T-cell (primary cell): ENCODE measurements around the gene GPATCH1. TPM values are rescaled to one million over a fixed set of nuclear protein-coding genes. Genes with fewer than 3 reads are reported as not detected.
A peak's percentile ranks its signal among the peaks of the same experiment; 100 is the strongest.
"Not testable (repeated sequence)": the region's sequence is repeated elsewhere in the genome, so short reads cannot be mapped to it uniquely, and the experiment has no call there.

ENCODE experiments used
- ATAC-seq, 4 experiments: fragments of 200-7000 bp in 3 of 4; fragments of 150-1000 bp in 1 of 4; cut with Tn5 transposase; replicated peaks in 1 of 4; 1 replicate in 3 of 4; 2 replicates in 1 of 4; pipeline ENCODE4 v1.10.0; 2021; ENCODE audit warnings: moderate library complexity in 3 of 4, mild to moderate bottlenecking in 2 of 4, moderate number of reproducible peaks in 1 of 4
- CTCF ChIA-PET, 2 donors: fragments of 300-600 bp; sonication (Branson Sonifier 250); formaldehyde crosslinking; loops; one replicate each; lab custom pipeline; 2022; ENCODE audit warnings: antibody characterized with exemption in 2 of 2; lab: Charles Lee
- POLR2A ChIA-PET, 2 donors: fragments of 300-600 bp; sonication (Branson Sonifier 250); formaldehyde crosslinking; loops; one replicate each; lab custom pipeline; 2022; ENCODE audit warnings: antibody characterized with exemption in 2 of 2; lab: Charles Lee
- DNase-seq, 35 experiments: peaks; one replicate each; pipeline versions ENCODE4 v3.0.0 to v3.0.0-alpha.2; 2013 to 2023
- H3K27ac ChIP-seq: one replicate; pipeline ENCODE4 v1.5.1; 2013; ENCODE audit warnings: low read length
- H3K27me3 ChIP-seq, 2 experiments: replicated peaks in 1 of 2; 1 replicate in 1 of 2; 2 replicates in 1 of 2; pipeline versions ENCODE4 v1.6.1 to v1.7.0; 2013; ENCODE audit warnings: low read length in 1 of 2, mixed read lengths in 1 of 2; ENCODE audit not compliant: control insufficient read depth in 2 of 2, insufficient read depth in 2 of 2; ENCODE audit errors: extremely low read depth in 1 of 2
- H3K36me3 ChIP-seq, 2 donors: 1 replicate in 1 of 2; 2 replicates in 1 of 2; pipeline versions ENCODE4 v1.6.1 to v1.7.0; 2013; ENCODE audit warnings: low read length in 1 of 2; ENCODE audit not compliant: control insufficient read depth in 2 of 2, insufficient read depth in 1 of 2; ENCODE audit errors: extremely low read depth in 1 of 2
- H3K4me1 ChIP-seq, 2 experiments: 1 replicate in 1 of 2; 2 replicates in 1 of 2; pipeline versions ENCODE4 v1.6.1 to v1.7.0; 2013; ENCODE audit warnings: low read length in 2 of 2, mixed read lengths in 1 of 2; ENCODE audit not compliant: insufficient read depth in 2 of 2, control insufficient read depth in 1 of 2; ENCODE audit errors: extremely low read depth in 1 of 2
- H3K4me3 ChIP-seq, 2 donors: 1 replicate in 1 of 2; 2 replicates in 1 of 2; pipeline versions ENCODE4 v1.5.1 to v1.7.0; 2013; ENCODE audit warnings: mild to moderate bottlenecking in 2 of 2, low read length in 1 of 2, moderate library complexity in 1 of 2; ENCODE audit not compliant: control insufficient read depth in 1 of 2; ENCODE audit errors: extremely low read depth in 1 of 2
- H3K9me3 ChIP-seq: 2 replicates; pipeline ENCODE4 v1.7.0; 2013
- H3K27ac Mint-ChIP-seq, 2 donors: one replicate each; pipeline ENCODE4 v1.8.0; 2020 to 2021; ENCODE audit warnings: mild to moderate bottlenecking in 2 of 2, mixed read lengths in 2 of 2
- H3K27me3 Mint-ChIP-seq, 2 donors: one replicate each; pipeline ENCODE4 v1.8.0; 2021 to 2022; ENCODE audit warnings: mixed read lengths in 2 of 2
- H3K36me3 Mint-ChIP-seq: one replicate; pipeline ENCODE4 v1.8.0; 2021; ENCODE audit warnings: mixed read lengths
- H3K4me1 Mint-ChIP-seq, 3 donors: one replicate each; pipeline ENCODE4 v1.8.0; 2020 to 2022; ENCODE audit warnings: mixed read lengths in 3 of 3, mild to moderate bottlenecking in 1 of 3
- H3K4me3 Mint-ChIP-seq, 3 donors: one replicate each; pipeline ENCODE4 v1.8.0; 2020 to 2022; ENCODE audit warnings: mild to moderate bottlenecking in 3 of 3, mixed read lengths in 3 of 3, moderate library complexity in 3 of 3
- H3K9me3 Mint-ChIP-seq, 3 donors: one replicate each; pipeline ENCODE4 v1.8.0; 2020 to 2022; ENCODE audit warnings: mixed read lengths in 3 of 3
- WGBS: methylation state at CpG from one replicate; pipeline ENCODE4 v1.1.5; 2013; ENCODE audit warnings: missing lambda C conversion rate; ENCODE audit not compliant: insufficient coverage; 5-methylcytosine and 5-hydroxymethylcytosine counted together
- total RNA-seq, 35 experiments: library from RNA in 6 of 35; stranded (reverse) in 6 of 35; fragments of 120-200 nt in 1 of 35; gene quantifications; one replicate each; pipeline versions ENCODE4 v1.2.1 to v1.2.4 and lab custom pipeline; 2013 to 2026

GPATCH1 gene
- total RNA-seq, 5 donors from 2014 or later (not counting 1 experiment from before 2014, with no cell fraction given) = 11.8 to 17.6 (median 14.3) TPM

DNA sequence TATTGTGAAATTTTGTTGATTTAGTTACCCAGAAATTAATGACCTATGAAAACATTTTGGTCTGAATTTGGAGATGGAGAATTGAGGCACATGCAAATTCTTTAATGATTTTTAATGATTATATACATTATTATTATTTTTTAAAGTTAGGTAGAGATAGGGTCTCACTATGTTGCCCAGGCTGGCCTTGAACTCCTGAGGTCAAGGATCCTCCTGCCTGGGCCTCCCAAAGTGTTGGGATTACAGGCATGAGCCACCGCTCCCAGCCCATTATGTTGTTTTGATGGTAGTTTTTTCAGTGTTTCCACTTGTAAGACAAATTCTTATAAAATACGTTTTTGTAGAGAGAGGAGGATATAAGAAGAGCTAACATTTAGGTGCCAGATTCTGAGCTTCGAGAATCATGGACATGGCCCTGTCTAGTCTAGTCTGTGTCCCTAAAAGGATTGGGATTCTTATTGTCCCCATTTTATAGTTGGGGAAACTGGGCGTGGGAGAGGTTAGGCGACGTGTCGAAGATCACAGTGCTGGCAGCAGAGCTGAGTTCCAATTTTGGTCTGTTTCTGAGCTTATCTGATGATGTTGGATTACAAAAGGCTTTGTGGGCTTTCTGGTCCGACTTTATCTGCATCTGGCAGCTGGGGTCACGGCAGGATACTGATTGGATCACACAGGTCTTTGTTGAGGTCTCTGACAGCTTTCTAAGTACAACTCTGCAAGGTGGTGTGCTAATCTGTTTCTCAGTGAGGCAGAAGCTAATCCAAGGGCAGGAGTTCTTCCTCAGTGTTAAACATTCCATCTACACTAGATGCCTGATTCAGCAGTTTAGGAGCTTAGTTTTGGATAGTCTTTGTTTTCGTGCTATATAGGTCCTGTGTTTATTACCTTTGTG, 43.5 kb downstream of the GPATCH1 start:
- ATAC-seq (no peak), DNase-seq (no peak)
- H3K27ac ChIP-seq = no peak overlapping the region
- ChIA-PET POLR2A (no interaction called here), CTCF (interaction anchor here (0.5 to 1.7 kb wide), 7 partner anchors 14 to 211 kb away, joined by 3 to 8 read pairs (median 5); no protein-coding TSS in a partner anchor)
- no peaks in the 10 kb centered on the region for H3K27me3 ChIP-seq
- peaks cover 0 to 5% of the 10 kb centered on the region in 2 experiments for H3K4me1 ChIP-seq
- Mint-ChIP-seq H3K27ac (peak overlapping the region in 1 of 2 donors; percentile 13), H3K4me3 (no peak overlapping the region), H3K9me3 (no peaks in the 10 kb centered on the region), H3K27me3 (no peaks in the 10 kb centered on the region), H3K36me3 (peaks cover 32% of the 10 kb centered on the region), H3K4me1 (peaks cover 5 to 7% (median 6%) of the 10 kb centered on the region in 3 donors)
- H3K9me3 ChIP-seq = no peaks in the 10 kb centered on the region
- no peak overlapping the region for H3K4me3 ChIP-seq
- peaks cover 13 to 45% of the 10 kb centered on the region in 2 donors for H3K36me3 ChIP-seq
- 82% methylated on average over 5 of the region's 10 CpGs for WGBS

DNA sequence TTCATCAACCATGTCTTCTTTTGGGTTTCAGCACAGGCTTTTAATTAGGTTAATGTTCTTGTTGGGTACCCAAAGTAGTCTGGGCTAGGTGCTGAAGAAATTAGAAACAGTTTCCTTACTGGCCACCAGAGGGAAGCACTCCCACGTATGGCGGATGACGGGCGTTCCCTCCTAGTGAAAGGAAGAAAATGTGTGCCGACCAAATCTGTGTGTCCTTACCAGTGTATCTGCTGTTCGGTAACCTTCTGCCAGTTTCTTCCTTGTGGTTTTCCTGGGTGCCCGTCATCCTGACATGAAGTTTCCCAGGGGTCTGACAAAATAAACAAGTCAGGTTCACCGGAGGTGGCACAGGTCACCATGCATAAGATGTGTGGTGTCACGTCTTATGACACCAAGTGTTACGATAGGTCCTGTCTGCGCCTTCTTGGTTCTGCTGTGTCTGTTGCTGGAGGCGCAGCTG, 45.0 kb downstream of the GPATCH1 start:
- ATAC-seq (peak; percentile 80 to 90 (median 85)), DNase-seq (peak in 34 of 35 experiments; percentile 11 to 80 (median 40))
- no peak overlapping the region for H3K27ac Mint-ChIP-seq
- Histone ChIP-seq H3K4me1 (peaks cover 0 to 5% of the 10 kb centered on the region in 2 experiments), H3K36me3 (peaks cover 19 to 50% of the 10 kb centered on the region in 2 donors), H3K9me3 (no peaks in the 10 kb centered on the region), H3K4me3 (no peak overlapping the region), H3K27ac (no peak overlapping the region), H3K27me3 (no peaks in the 10 kb centered on the region)
- H3K36me3 Mint-ChIP-seq = peaks cover 42% of the 10 kb centered on the region
- H3K27me3 Mint-ChIP-seq = no peaks in the 10 kb centered on the region
- H3K9me3 Mint-ChIP-seq = no peaks in the 10 kb centered on the region
- H3K4me3 Mint-ChIP-seq = no peak overlapping the region
- 26% methylated on average over 9 of the region's 12 CpGs for WGBS
- ChIA-PET CTCF (interaction anchor here (0.6 to 1.7 kb wide), 4 partner anchors 58 to 327 kb away, joined by 3 to 9 read pairs (median 4); no protein-coding TSS in a partner anchor), POLR2A (no interaction called here)
- H3K4me1 Mint-ChIP-seq = peaks cover 5 to 7% (median 6%) of the 10 kb centered on the region in 3 donors

DNA sequence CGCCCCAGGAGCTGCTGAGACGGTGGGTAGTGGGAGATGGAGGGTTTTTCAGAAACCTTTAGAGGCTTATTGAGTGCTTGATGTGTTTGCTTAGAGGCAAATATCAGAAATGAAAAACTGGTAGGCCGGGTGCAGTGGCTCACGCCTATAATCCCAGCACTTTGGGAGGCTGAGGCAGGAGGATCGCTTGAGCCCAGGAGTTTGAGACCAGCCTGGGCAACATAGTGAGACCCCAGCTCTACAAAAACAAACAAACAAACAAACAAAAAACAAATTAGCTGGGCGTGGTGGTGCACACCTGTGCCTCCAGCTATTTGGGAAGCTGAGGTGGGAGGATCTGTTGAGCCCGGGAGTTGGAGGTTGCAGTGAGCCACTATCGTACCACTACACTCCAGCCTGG, 45.7 kb downstream of the GPATCH1 start:
- H3K4me3 Mint-ChIP-seq, H3K4me3 ChIP-seq, H3K27me3 ChIP-seq, H3K27ac Mint-ChIP-seq, POLR2A ChIA-PET, ATAC-seq, H3K4me1 ChIP-seq, H3K27me3 Mint-ChIP-seq, H3K9me3 ChIP-seq, DNase-seq, H3K4me1 Mint-ChIP-seq, H3K9me3 Mint-ChIP-seq, H3K27ac ChIP-seq: not testable (repeated sequence)
- H3K36me3 ChIP-seq = peaks cover 20 to 50% of the 10 kb centered on the region in 2 donors
- CTCF ChIA-PET = interaction anchor here in 1 of 2 donors (0.7 to 1.0 kb wide), 3 partner anchors 33 to 1318 kb away, joined by 3 read pairs; no protein-coding TSS in a partner anchor
- peaks cover 39% of the 10 kb centered on the region for H3K36me3 Mint-ChIP-seq
- 94% methylated on average over 5 of the region's 8 CpGs for WGBS

DNA sequence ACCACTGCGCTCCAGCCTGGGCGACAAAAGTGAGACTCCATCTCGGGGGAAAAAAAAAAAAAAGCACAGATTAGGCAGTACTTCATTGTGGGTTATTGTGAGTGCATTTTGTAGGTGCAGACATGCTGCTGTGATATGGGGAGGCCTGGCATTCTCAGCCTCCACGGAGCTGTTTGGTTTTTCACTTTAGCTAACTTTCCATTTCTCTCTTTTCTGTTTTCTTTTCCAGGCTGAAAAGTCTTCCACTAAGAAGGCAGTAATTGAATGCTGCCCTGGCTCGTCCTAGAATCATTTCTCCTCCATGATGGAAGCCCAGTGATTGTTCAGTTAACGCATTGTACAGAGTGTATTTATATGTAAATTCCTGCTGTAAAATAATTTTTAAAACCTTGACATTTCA, 48.9 kb downstream of the GPATCH1 start:
- WGBS = 95% methylated on average over 3 of the region's 6 CpGs
- H3K27me3 ChIP-seq = no peaks in the 10 kb centered on the region
- Mint-ChIP-seq H3K27me3 (no peaks in the 10 kb centered on the region), H3K9me3 (no peaks in the 10 kb centered on the region), H3K36me3 (peaks cover 29% of the 10 kb centered on the region), H3K4me3 (no peak overlapping the region), H3K4me1 (peaks cover 5 to 7% (median 6%) of the 10 kb centered on the region in 3 donors), H3K27ac (no peak overlapping the region)
- no peak for ATAC-seq
- no peak overlapping the region for H3K4me3 ChIP-seq
- CTCF ChIA-PET = interaction anchor here in 1 of 2 donors (1.1 kb wide), 1 partner anchor 55 kb away, joined by 3 read pairs; no protein-coding TSS in a partner anchor
- POLR2A ChIA-PET = no interaction called here
- peaks cover 20 to 31% of the 10 kb centered on the region in 2 donors for H3K36me3 ChIP-seq
- no peak for DNase-seq
- H3K27ac ChIP-seq = no peak overlapping the region
- H3K9me3 ChIP-seq = no peaks in the 10 kb centered on the region
- peaks cover 0 to 12% of the 10 kb centered on the region in 2 experiments for H3K4me1 ChIP-seq

DNA sequence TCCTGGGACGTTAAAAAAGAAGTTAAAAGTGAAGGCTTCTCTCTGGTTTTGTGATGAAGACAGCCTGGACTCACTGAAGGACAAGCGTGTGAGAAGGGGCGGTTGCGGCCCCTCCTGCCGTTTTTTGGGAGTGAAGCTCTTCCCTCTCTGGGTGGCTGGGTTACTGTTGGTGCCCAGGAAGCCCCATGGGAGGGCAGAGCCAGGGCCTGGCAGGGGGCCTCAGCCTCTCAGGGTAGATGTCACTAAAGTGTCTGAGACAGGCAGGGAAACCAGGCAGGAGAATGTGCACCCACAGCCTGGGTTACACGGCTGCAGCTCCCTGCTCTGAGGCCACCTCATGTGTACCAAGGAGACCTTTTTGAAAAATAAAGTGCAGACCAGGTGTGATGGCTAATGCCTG, 49.5 kb downstream of the GPATCH1 start:
- ChIA-PET POLR2A (no interaction called here), CTCF (interaction anchor here in 1 of 2 donors (0.6 to 1.1 kb wide), 2 partner anchors 22 to 54 kb away, joined by 3 to 6 read pairs; no protein-coding TSS in a partner anchor)
- Mint-ChIP-seq H3K27ac (no peak overlapping the region), H3K9me3 (no peaks in the 10 kb centered on the region), H3K27me3 (no peaks in the 10 kb centered on the region), H3K36me3 (peaks cover 27% of the 10 kb centered on the region), H3K4me3 (no peak overlapping the region), H3K4me1 (peaks cover 6 to 12% (median 8%) of the 10 kb centered on the region in 3 donors)
- Histone ChIP-seq H3K36me3 (peaks cover 20 to 29% of the 10 kb centered on the region in 2 donors), H3K4me1 (peaks cover 0 to 12% of the 10 kb centered on the region in 2 experiments), H3K27ac (no peak overlapping the region), H3K27me3 (no peaks in the 10 kb centered on the region), H3K4me3 (no peak overlapping the region), H3K9me3 (no peaks in the 10 kb centered on the region)
- DNase-seq = no peak
- WGBS = 87% methylated on average over 5 of the region's 6 CpGs
- ATAC-seq = no peak

DNA sequence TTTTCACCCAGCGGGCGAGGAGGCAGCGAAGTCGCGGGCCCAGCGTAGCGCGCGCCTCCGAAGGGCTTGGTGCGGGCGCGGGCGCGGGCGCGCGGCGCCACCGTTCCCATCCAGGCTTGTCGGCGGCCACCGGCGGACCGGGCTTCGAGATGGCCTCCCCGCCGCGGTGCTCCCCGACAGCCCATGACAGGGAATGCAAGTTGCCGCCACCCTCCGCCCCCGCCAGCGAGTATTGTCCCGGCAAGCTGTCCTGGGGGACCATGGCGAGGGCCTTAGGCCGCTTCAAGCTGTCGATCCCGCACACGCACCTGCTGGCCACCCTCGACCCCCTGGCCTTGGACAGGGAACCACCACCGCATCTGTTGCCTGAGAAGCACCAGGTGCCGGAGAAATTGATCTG, 51.0 kb downstream of the GPATCH1 start, which contains the start of gene WDR88:
Gene WDR88 (plus strand): TSS at position 94 of the 400 bp plus-strand sequence. CDS start 56 bp downstream, at position 150.
- Mint-ChIP-seq H3K36me3 (peaks cover 17% of the 10 kb centered on the region), H3K4me1 (peaks cover 0 to 4% (median 2%) of the 10 kb centered on the region in 3 donors), H3K4me3 (no peak within 1 kb of the TSS), H3K27me3 (no peaks in the 10 kb centered on the region), H3K9me3 (no peaks in the 10 kb centered on the region), H3K27ac (peak within 1 kb of the TSS in 1 of 2 donors; percentile 28)
- ChIA-PET POLR2A (interaction anchor here in 1 of 2 donors (0.6 kb wide), 1 partner anchor 17 kb away, joined by 7 read pairs; no protein-coding TSS in a partner anchor), CTCF (interaction anchor here in 1 of 2 donors (0.9 kb wide), 1 partner anchor 8 kb away, joined by 3 read pairs; no protein-coding TSS in a partner anchor)
- Histone ChIP-seq H3K9me3 (no peaks in the 10 kb centered on the region), H3K27me3 (no peaks in the 10 kb centered on the region), H3K4me3 (no peak within 1 kb of the TSS), H3K4me1 (peaks cover 0 to 7% of the 10 kb centered on the region in 2 experiments), H3K36me3 (peaks cover 13 to 20% of the 10 kb centered on the region in 2 donors), H3K27ac (no peak within 1 kb of the TSS)
- 94% methylated on average over 42 of the region's 43 CpGs for WGBS
- ATAC-seq (no peak), DNase-seq (no peak)
